A549 (cell line): ENCODE data around the gene TRAM2. TPM values are rescaled to one million over a fixed set of nuclear protein-coding genes. Genes with fewer than 3 reads are reported as not detected.

Experiments used
- ATOH8 ChIP-seq: fragments of 250-450 bp; sonication (Bioruptor Pico); IDR thresholded peaks from 2 replicates; pipeline ENCODE4 v1.5.0; 2020; ENCODE audit warnings: low read depth, mild to moderate bottlenecking, moderate library complexity
- BHLHE40 ChIP-seq: IDR thresholded peaks from 2 replicates; pipeline ENCODE4 v1.6.1; 2012; ENCODE audit warnings: low read depth, low read length, inconsistent platforms
- EHF ChIP-seq: fragments of 250-450 bp; sonication (Bioruptor Pico); IDR thresholded peaks from 2 replicates; pipeline ENCODE4 v1.5.0; 2020; ENCODE audit warnings: mild to moderate bottlenecking
- EHMT2 ChIP-seq: fragments of 200-600 bp; sonication (generic); IDR thresholded peaks from 2 replicates; pipeline ENCODE4 v1.6.1; 2016; ENCODE audit warnings: antibody characterized with exemption, low read depth, mild to moderate bottlenecking, moderate library complexity
- FOSB ChIP-seq: fragments of 250-450 bp; sonication (Bioruptor Pico); IDR thresholded peaks from 2 replicates; pipeline ENCODE4 v1.5.0; 2020; ENCODE audit warnings: mild to moderate bottlenecking, moderate library complexity
- FOXS1 ChIP-seq: fragments of 250-450 bp; sonication (Bioruptor Pico); IDR thresholded peaks from 2 replicates; pipeline ENCODE4 v1.5.0; 2020; ENCODE audit warnings: mild to moderate bottlenecking, moderate library complexity
- HDAC2 ChIP-seq: fragments of 200-600 bp; sonication (generic); IDR thresholded peaks from 2 replicates; pipeline ENCODE4 v1.6.1; 2016
- HES2 ChIP-seq: fragments of >200 bp; sonication (Bioruptor Twin); formaldehyde crosslinking; IDR thresholded peaks from 2 replicates; pipeline ENCODE4 v1.6.1; 2016
- HMGXB4 ChIP-seq: fragments of 250-450 bp; sonication (Bioruptor Pico); IDR thresholded peaks from 2 replicates; pipeline ENCODE4 v1.5.0; 2021; ENCODE audit warnings: mild to moderate bottlenecking, moderate library complexity, borderline replicate concordance
- HOXA7 ChIP-seq: fragments of 250-450 bp; sonication (Bioruptor Pico); IDR thresholded peaks from 2 replicates; pipeline ENCODE4 v1.5.0; 2020; ENCODE audit warnings: mild to moderate bottlenecking, moderate library complexity
- HOXB5 ChIP-seq: fragments of 250-450 bp; sonication (Bioruptor Pico); IDR thresholded peaks from 2 replicates; pipeline ENCODE4 v1.5.0; 2020; ENCODE audit warnings: mild to moderate bottlenecking, moderate library complexity
- JUN ChIP-seq, 2 experiments: fragments of >200 bp; sonication (Bioruptor Twin); formaldehyde crosslinking; IDR thresholded peaks; 2 replicates in 1 of 2; 3 replicates in 1 of 2; pipeline ENCODE4 v1.6.1; 2016 to 2017
- KDM5A ChIP-seq: fragments of 200-600 bp; sonication (generic); IDR thresholded peaks from 2 replicates; pipeline ENCODE4 v1.6.1; 2016; ENCODE audit warnings: antibody characterized with exemption, mild to moderate bottlenecking
- MAFK ChIP-seq: fragments of 450-650 bp; IDR thresholded peaks from 2 replicates; pipeline ENCODE4 v1.6.1; 2014; ENCODE audit not compliant: partially characterized antibody
- MAZ ChIP-seq: fragments of 150-350 bp; IDR thresholded peaks from 2 replicates; pipeline ENCODE4 v1.6.1; 2014; ENCODE audit warnings: antibody characterized with exemption, low read depth, low read length, borderline replicate concordance
- MYC ChIP-seq: IDR thresholded peaks from 2 replicates; pipeline ENCODE4 v1.6.1; 2012; ENCODE audit warnings: mild to moderate bottlenecking, inconsistent platforms, low read length, improper control_type of control experiment, borderline replicate concordance
- NFE2L2 ChIP-seq: fragments of 150-350 bp; conservative IDR thresholded peaks from 2 replicates; pipeline ENCODE4 v1.6.1; 2014; ENCODE audit warnings: low read length
- NR3C1 ChIP-seq: fragments of >200 bp; sonication (Bioruptor Twin); formaldehyde crosslinking; IDR thresholded peaks from 3 replicates; pipeline ENCODE4 v1.6.1; 2017
- POLR2AphosphoS2 ChIP-seq: conservative IDR thresholded peaks from 2 replicates; pipeline ENCODE4 v1.6.1; 2012; ENCODE audit warnings: low read length, improper control_type of control experiment, inconsistent platforms
- RFX5 ChIP-seq: fragments of 450-650 bp; IDR thresholded peaks from 2 replicates; pipeline ENCODE4 v1.7.1; 2014; ENCODE audit warnings: antibody characterized with exemption, mild to moderate bottlenecking, moderate library complexity
- TP53 ChIP-seq: fragments of 250-450 bp; sonication (Bioruptor Pico); IDR thresholded peaks from 2 replicates; pipeline ENCODE4 v1.5.0; 2021; ENCODE audit warnings: mild to moderate bottlenecking, moderate library complexity
- ZFP36 ChIP-seq: fragments of 450-650 bp; IDR thresholded peaks from 2 replicates; pipeline ENCODE4 v1.6.1; 2014; ENCODE audit warnings: borderline replicate concordance; ENCODE audit not compliant: partially characterized antibody
- ZNF302 ChIP-seq: fragments of 250-450 bp; sonication (Bioruptor Pico); IDR thresholded peaks from 2 replicates; pipeline ENCODE4 v1.9.0; 2021; ENCODE audit warnings: inconsistent platforms, mild to moderate bottlenecking, moderate library complexity
- polyA plus RNA-seq, 4 experiments: library from polyadenylated mRNA; depleted of rRNA in 3 of 4; stranded (reverse); fragments of >200 nt; fragmentation: RNase III in 1 of 4; extraction: RNeasy Plus Mini Kit Qiagen cat#74134 plus additional on column Dnase treatment in 1 of 4; gene quantifications; 2 replicates in 3 of 4; 3 replicates in 1 of 4; pipeline ENCODE4 v1.2.3, GENCODE V29; 2011 to 2017
- TF ChIP-seq, protein P1 (sequence below): IDR thresholded peaks from 2 replicates; pipeline ENCODE4 v1.6.1; 2012; ENCODE audit warnings: low read depth, borderline replicate concordance
- TF ChIP-seq, protein P2 (sequence below): fragments of 150-350 bp; IDR thresholded peaks from 2 replicates; pipeline ENCODE4 v1.6.1; 2014; ENCODE audit warnings: low read depth, mild to moderate bottlenecking, low read length

TRAM2 gene
- polyA plus RNA-seq, 2 of the 4 experiments (the other 2 are of a cell fraction), result 16.4 to 25.4 TPM

- TF ChIP-seq, protein P1, sequence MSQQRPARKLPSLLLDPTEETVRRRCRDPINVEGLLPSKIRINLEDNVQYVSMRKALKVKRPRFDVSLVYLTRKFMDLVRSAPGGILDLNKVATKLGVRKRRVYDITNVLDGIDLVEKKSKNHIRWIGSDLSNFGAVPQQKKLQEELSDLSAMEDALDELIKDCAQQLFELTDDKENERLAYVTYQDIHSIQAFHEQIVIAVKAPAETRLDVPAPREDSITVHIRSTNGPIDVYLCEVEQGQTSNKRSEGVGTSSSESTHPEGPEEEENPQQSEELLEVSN, result peak; percentile 95
- TF ChIP-seq KDM5A (no peak), FOXS1 (CRISPR knock-in tag) (0 out of 2 replicates have a peak, but pooled peaks have one; percentile 52), JUN (IDR thresholded peaks at IDR 0.05) (peak; percentile 67 to 89; a peak in 4 of 5 replicates), MAZ (no peak), EHMT2 (no peak), ATOH8 (CRISPR knock-in tag) (peak; percentile 89), RFX5 (no peak), BHLHE40 (peak; percentile 98), FOSB (CRISPR knock-in tag) (no peak), HDAC2 (no peak), NFE2L2 (no peak), MYC (0 out of 2 replicates have a peak, but pooled peaks have one; percentile 13), POLR2AphosphoS2 (no peak), ZNF302 (CRISPR knock-in tag) (0 out of 2 replicates have a peak, but pooled peaks have one; percentile 58), EHF (peak; percentile 88; the same call in 1 of the 2 replicates), NR3C1 (no peak), TP53 (no peak), ZFP36 (no peak), HES2 (no peak), HOXB5 (CRISPR knock-in tag) (peak; percentile 85), HMGXB4 (CRISPR knock-in tag) (no peak), HOXA7 (CRISPR knock-in tag) (0 out of 2 replicates have a peak, but pooled peaks have one; percentile 70), MAFK (no peak)
- TF ChIP-seq, protein P2, sequence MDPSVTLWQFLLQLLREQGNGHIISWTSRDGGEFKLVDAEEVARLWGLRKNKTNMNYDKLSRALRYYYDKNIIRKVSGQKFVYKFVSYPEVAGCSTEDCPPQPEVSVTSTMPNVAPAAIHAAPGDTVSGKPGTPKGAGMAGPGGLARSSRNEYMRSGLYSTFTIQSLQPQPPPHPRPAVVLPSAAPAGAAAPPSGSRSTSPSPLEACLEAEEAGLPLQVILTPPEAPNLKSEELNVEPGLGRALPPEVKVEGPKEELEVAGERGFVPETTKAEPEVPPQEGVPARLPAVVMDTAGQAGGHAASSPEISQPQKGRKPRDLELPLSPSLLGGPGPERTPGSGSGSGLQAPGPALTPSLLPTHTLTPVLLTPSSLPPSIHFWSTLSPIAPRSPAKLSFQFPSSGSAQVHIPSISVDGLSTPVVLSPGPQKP, result no peak
- TF ChIP-seq, all 56 proteins: peak for 22
Measured at GRCh38 chr6:52503851-52504781, 72.7 kb downstream of the TRAM2 start (continued).
